NCI-H2171 treated with DMSO at 0.1 percent for 48 hours (cell line): ENCODE results near the gene ZNF273.
"Not testable (repeated sequence)": the region's sequence is repeated elsewhere in the genome, so short reads cannot be mapped to it uniquely, and the experiment has no call there.

ENCODE experiments used
- DNase-seq: peaks from one replicate; lab custom pipeline; 2025; lab: John Stamatoyannopoulos, UW

The ZNF273 gene

DNA sequence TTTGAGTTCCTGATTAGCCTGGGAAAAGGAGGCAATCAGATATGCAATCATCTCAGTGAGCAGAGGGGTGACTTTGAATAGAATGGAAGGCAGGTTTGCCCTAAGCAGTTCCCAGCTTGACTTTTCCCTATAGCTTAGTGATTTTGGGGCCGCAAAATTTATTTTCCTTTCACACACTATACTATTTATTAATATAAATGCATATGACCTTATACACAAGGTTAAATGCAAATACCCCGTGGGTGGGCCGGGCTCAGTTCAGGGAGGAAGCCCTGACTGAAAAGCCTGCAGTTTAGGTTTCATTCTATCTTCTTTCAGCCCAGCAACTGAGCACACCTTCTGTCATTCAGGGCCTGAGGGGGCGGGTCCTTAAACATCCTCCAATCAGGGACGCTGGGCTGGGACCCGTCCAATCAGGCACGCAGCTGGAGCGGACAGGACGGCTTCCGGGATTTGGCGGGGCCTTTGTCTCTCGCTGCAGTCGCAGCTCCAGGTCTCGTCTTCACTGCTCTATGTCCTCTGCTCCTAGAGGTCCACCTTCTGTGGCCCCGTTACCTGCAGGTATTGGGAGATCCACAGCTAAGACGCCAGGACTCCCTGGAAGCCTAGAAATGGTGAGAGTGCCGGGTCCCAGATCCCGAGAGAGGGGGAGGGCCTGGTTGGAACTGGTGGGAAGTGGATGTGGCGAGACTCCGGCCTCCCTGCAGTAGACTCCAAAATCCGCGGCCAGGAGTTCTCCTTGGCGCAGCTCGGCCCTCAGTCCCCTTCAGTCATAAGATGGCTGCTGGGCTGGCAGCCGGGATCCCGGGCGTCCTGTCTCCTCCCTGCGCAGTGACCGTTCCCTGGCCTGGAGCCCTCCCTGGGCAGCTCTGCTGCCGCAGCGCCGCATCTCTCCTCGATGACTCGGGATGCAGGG, at the start of gene ZNF273:
Gene ZNF273 (plus strand): TSS at position 468 of the 916 bp plus-strand sequence. CDS start 45 bp downstream, at position 513.
- DNase-seq = peak; percentile 94

DNA sequence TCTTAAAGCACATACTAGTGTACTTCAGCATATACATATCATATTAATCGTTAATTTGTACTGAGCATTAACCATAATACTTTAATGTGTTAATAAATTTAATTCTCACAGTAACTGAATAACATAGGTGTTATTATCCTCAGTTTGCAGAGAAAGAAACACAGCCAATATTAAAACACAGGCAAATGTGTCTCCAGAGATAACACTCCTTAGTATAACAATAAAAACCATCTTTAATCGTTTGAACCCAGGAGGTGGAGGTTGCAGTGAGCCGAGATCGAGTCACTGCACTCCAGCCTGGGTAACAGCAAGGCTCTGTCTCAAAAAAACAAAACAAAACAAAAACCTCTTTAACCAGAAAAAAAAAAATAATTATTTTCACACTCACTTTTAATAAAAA, 49.4 kb upstream of the ZNF273 start:
- no peak for DNase-seq

DNA sequence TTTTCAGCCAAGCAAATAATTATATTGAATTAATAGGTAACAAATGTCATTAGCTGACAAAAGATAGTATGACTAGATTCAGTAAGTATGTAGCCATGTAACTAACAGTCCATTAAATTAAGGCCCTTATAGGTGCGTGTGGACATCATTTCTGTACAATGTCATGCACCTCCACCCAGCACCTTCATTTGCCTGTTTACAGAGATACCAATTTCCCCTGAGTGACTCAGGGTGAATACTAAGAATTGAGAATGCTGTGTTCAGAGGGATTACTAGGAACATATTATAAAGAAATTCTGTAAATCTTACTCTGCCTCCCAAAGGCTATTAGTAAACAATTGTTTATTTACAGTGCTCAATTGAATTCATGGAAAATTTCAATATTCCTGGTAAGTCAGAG, 48.1 kb upstream of the ZNF273 start:
- no peak for DNase-seq

DNA sequence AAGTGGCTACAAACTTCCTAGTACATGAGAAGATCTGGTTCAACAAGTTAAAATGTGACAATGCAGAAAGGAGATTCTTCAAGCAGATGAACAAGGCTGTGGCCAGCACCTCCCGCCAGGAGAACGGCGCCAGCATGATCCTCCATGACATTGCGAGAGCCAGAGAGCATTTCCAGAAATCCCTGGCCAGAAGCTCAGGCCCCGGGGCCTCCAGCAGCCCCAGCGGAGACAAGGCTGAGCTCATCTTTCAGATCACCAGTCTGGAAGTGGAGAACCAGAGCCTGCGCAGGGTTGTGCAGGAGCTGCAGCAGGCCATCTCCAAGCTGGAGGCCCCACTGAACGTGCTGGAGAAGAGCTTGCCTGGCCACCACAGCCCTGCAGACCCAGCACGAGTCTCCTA, 40.1 kb upstream of the ZNF273 start:
- DNase-seq = no peak

DNA sequence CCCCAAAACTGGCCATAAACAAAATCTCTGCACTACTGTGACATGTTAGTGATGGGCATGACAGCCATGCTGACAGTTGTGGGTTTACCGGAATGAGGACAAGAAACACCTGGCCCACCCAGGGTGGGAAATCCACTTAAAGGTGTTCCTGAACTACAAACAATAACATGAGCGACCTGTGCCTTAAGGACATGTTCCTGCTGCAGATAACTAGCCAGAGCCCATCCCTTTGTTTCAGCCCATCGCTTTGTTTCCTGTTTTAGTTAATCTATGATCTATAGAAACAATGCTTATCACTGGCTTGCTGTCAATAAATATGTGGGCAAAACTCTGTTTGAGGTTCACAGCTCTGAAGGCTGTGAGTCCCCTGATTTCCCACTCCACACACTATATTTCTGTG, 39.5 kb upstream of the ZNF273 start:
- DNase-seq = not testable (repeated sequence)

DNA sequence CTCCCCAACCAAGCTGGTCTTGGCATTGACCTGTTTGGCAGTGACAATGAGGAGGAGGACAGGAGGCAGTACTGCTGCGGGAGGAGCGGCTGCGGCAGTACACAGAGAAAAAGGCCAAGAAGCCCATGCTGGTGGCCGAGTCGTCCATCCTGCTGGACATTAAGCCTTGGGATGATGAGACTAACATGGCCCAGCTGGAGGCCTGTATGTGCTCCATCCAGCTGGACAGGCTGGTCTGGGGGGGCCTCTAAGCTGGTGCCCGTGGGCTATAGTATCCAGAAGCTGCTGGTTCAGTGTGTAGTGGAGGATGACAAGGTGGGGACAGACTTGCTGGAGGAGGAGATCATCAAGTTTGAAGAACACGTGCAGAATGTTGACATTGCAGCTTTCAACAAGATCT, 39.1 kb upstream of the ZNF273 start:
- DNase-seq = no peak

DNA sequence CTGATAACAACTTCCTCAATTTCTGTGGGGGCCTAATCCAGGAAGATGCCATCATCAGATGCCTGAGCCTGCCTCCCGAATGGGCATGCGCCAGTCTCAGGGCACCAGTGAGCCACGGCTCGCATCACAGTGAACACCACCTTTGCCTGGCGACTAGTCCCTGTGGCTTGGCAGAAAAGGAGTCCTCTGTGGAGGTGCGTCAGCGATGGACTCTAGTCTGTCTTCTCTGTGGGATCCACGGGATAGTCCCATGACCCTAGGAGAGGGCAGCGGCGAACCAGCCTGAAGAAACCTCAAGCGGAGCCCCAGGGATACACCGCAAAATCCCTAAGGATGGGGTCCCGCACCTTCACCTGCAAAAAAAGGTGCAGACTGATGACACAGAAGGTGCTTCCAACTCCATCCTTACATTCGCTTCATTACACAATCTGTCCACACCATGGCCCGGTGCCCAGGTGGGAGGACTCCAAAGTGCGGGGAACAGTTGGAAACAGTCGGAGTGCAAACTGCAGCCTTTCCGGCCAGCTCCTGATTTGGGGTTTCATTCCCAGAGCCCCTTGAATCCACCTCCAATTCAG, 35.1 kb upstream of the ZNF273 start:
- DNase-seq = peak; percentile 5

DNA sequence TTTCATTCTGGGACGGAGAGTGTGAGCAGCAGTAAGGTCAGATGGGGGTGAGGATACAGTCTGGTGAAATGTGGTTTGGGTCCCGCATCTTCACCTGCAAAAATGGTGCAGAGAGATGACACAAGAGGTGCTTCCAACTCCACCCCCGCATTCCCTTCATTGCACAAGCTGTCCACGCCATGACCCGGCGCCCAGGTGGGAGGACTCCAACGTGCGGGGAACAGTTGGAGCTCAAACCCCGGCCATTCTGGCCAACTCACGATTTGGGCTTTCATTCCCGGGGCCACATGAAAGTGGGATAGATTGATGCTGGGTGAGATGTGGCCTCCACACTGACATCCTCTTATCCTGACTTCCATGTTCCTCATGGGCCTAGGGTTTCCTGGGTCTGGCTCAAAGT, 34.6 kb upstream of the ZNF273 start:
- no peak for DNase-seq

DNA sequence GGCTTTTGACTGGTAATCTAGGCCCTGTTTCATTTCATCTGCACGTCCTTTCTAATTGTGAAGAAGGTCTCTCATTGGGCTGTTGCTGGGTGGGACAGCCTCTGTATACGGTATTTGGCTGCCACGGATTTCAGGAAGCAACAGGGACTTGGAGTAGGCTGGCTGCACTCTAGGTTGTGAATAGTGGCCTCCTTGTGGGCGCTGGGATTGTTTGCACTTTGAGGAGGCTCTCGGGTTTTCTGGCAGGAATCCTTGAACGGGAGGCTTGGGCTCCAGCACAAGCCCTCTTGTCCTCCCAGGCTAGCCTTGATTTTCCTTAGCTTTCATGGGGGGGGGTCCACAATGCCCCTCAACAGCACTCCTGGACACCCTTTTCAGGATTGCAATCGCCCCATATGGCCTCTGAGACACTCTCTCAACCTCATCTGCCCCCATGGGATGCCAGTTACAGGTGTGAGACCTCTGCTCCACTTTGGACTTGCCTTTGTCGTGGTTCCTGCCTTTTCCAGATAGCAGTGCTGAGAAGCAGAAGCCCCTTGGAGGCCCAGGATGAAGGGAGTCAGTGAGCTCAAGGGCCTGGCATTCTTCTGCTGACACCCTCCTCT, 33.9 kb upstream of the ZNF273 start:
- DNase-seq = no peak

DNA sequence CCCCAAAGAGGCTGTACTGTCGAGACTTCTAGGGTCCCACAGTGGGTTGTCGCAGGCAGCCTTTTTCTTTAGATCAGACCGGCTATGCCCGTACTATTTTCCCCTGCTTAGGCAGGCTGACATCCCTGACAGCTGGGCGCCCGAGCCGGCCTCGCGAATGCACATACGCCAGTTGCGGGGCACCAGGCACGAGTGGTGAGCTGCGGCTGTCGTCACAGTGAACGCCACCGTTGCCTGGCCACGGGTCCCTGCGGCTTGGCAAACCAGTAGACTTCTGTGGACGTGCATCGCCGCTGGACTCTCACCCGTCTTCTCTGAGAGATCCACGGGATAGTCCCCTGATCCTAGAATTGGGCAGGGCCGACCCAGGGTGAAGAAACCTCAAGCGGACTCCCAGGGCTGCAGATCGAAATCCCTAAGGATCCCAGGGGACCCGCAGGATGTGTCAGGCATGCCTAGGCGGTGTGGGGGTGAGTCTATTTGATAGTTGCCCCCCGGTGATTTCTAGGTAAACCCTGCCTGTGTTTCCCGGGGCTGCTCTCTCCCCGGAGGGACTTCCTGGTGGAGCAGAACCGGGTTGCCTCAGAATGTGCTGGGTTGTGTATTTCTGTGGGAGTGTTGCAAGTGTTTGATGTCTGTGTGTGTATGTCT, 33.0 kb upstream of the ZNF273 start:
- DNase-seq = no peak

DNA sequence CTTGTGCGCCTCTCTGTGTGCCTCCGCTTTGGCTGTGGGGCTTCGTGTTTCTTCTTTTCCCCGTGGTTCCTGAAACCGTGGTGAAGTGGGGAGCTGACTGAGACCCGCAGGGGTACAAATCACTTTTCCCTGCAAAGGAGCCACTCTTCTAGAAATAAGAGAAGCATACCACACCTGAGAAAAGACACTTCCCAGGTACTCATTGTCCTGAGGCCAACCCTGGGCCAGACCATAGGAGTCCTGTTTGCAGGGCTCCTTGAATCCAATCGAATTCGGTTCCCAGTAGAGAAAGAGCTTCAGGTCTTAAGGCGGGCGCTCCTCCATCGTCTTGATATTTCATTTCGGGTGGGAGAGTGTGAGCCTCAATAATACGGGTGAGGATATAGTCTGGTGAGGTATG, 32.4 kb upstream of the ZNF273 start:
- DNase-seq = no peak

DNA sequence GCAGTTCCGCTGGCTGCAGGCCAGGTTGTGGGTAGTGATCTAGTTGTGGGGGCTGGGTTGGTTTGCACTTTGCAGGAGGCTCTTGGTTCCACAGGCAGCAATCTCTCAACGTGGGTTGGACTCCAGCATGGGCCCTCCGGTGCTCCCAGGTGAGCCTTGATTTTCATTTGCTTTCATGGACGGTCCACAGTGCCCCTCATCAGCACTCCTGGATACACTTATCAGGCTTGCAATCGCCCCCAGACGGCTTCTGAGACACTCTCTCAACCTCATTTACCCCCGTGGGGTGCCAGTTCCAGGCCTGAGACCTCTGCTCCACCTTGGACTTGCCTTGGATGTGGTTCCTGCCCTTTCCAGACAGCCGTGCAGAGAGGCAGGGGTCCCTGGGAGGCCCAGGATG, 31.3 kb upstream of the ZNF273 start:
- no peak for DNase-seq

DNA sequence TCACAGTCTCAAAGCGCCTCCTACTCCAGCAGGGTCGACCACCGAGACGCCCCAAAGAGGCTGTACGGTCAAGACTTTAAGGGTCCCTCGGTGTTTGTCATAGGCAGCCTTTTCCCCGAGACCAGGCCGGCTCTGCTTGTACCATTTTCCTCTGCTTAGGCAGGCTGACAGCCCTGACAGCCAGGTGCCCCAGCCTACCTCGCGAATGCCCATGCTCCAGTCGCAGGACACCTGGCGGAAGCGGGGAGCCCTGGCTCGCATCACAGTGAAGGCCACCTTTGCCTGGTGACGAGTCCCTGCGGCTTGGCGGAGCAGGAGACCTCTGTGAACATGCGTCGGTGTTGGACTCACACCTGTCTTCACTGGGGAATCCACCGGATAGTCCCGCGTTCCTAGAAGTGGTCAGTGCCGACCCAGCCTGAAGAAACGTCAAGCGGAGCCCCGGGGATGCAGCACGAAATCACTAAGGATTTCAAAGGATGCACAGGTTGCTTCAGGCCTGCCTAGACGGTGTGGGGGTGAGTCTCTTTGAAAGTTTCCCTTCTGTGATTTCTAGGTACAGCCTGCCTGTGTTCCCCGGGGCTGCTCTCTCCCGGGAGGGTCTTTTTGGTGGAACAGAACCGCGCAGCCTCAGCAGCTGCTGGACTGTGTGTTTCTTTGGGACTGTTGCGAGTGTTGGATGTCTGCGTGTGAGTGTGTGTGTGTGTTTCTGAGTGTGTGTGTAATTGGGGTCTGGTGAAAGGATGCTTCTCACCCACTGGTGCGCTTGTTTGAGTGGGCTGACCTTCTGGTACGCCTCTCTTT, 30.5 kb upstream of the ZNF273 start:
- no peak for DNase-seq

DNA sequence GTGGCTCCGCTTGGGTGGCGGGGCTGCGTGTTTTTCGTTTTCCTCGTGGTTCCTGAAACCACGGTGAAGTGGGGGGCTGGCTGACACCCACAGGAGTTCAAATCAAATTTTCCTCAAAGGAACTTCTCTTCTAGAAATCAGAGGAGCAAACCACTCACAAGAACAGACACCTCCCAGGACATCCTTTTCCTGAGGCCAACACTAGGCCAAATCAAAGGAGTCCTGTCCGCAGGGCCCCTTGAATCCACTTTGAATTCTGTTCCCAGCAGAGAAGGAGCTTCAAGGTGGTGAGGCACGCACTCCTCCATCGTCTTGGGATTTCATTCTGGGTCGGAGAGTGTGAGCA, 29.9 kb upstream of the ZNF273 start:
- no peak for DNase-seq

DNA sequence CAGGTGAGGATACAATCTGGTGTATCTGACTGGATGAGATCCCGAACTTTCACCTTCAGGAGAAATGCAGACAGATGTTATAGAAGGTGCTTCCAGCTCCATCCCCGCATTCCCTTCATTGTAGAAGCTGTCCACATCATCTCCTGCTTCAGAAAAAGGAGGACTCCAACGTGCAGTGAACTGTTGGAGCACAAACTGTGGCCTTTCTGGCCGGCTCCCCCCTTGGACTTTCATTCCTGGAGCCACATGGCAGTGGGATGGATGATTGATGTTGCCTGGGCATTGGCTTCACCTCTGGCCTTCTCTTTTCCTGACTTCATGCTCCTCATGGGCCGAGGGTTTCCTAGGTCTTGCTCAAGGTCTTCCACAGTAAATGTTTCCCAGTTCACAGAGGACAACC, 29.6 kb upstream of the ZNF273 start:
- DNase-seq = no peak

DNA sequence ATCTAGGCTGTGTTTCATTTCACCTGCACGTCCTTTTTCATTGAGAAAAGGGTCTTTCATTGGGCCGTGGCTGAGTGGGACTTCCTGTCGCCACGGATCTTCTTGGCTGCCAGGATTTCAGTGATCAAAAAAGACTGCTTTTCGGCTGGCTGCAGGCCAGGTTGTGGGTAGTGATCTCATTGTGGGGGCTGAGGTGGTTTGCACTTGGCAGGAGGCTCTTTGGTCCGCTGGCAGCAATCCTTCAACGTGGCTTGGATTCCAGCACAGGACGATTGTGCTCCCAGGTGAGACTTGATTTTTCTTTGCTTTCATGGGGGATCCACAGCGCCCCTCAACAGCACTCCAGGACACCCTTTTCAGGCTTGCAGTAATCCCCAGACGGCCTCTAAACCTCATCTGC, 29.0 kb upstream of the ZNF273 start:
- no peak for DNase-seq

DNA sequence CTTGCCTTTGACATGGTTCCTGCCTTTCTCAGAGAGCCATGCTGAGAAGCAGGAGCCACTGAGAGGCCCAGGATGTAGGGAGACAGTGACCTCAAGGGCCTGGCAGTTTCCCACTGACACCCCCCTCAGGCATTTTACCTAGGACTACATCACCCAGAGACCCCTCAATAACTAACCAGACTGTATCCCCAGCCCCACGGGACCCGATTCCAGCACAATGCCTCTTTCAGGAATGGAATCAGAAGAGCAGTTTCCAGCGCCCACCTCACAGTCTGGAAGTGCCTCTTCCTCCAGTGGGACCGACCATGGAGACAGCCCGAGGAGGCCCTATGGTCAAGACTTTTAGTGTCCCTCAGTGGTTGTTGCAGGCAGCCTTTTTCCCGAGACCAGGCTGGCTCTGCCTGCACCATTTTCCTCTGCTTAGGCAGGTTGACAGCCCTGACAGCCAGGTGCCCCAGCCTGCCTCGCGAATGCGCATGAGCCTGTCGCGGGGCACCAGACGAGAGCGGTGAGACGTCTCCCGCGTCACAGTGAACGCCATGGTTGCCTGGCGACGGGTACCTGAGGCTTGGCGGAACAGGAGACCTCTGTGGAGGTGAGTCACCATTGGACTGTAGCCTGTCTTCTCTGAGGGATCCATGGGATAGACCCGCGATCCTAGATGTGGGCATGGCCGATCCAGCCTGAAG, 28.4 kb upstream of the ZNF273 start:
- no peak for DNase-seq

DNA sequence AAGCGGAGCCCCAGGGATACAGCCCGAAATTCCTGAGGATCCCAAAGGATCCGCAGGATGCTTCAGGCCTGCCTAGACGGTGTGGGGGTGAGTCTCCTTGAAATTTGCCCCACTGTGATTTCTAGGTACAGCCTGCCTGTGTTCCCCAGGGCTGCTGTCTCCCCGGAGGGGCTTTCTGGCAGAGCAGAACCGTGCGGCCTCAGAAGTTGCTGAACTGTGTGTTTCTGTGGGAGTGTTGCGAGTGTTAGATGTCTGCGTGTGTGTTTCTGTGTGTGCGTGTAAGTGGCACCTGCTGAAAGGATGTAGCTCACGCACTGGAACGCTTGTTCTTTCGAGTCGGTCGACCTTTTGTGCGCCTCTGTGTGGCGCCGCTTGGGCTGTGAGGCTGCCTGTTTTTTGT, 27.8 kb upstream of the ZNF273 start:
- DNase-seq = no peak

DNA sequence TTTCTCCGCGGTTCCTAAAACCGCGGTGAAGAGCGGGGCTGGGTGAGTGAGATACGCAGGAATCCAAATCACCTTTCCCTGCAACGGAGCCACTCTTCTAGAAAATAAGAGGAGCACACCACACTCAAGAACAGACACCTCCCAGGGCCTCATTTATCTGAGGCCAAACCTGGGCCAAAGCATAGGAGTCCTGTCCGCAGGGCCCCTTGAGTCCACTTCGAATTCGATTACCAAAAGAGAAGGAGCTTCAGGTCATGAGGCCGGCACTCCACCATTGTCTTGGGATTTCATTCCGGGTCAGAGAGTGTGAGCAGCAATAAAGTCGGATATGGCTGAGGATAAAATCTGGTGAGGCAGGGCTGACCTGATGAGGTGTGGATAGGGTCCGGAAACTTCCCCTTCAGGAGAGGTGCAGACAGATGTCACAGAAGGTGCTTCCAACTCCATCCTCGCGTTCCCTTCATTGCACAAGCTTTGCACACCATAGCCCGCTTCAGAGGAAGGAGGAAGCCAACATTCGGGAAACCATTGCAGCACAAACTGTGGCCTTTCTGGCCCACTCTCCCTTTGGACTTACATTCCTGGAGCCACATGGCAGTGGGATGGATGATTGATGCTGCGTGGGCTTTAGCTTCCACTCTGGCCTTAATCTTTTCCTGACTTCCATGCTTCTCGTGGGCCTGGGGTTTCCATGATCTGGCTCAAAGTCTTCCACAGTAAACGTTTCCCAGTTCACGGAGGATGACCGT, 27.2 kb upstream of the ZNF273 start:
- no peak for DNase-seq
